Vagina (tissue), 2 donors: Measurements from ENCODE around the gene FAM20A. TPM values are rescaled to one million over a fixed set of nuclear protein-coding genes. Genes with fewer than 3 reads are reported as not detected.

Experiments used
- DNase-seq, 2 donors: peaks; one replicate each; pipeline ENCODE4 v3.0.0-alpha.2; 2017; ENCODE audit errors: extremely low spot score in 2 of 2
- H3K27ac ChIP-seq: fragments of 200-600 bp; sonication (generic); one replicate; pipeline ENCODE4 v1.5.1; 2019
- H3K27me3 ChIP-seq: fragments of 200-600 bp; sonication (generic); one replicate; pipeline ENCODE4 v1.5.1; 2019
- H3K36me3 ChIP-seq, 2 donors: fragments of 200-600 bp; sonication (generic); one replicate each; pipeline ENCODE4 v1.5.1; 2017 to 2019
- H3K4me1 ChIP-seq: fragments of 200-600 bp; sonication (generic); one replicate; pipeline ENCODE4 v1.5.1; 2019
- H3K4me3 ChIP-seq, 2 donors: fragments of 200-600 bp; sonication (generic); 1 replicate in 1 of 2; 2 replicates in 1 of 2; pipeline ENCODE4 v1.5.1; 2016 to 2019
- H3K9me3 ChIP-seq: fragments of 200-600 bp; sonication (generic); one replicate; pipeline ENCODE4 v1.5.1; 2019
- POLR2A ChIP-seq, 2 donors: fragments of 450-650 bp; IDR thresholded peaks; one replicate each; pipeline ENCODE4 v1.6.1; 2017; ENCODE audit warnings: antibody characterized with exemption in 2 of 2, mild to moderate bottlenecking in 2 of 2, moderate library complexity in 2 of 2
- POLR2AphosphoS5 ChIP-seq, 2 donors: sonication (generic); formaldehyde crosslinking; IDR thresholded peaks; one replicate each; pipeline ENCODE4 v1.9.0; 2017; ENCODE audit warnings: antibody characterized with exemption in 2 of 2, mild to moderate bottlenecking in 2 of 2, low read depth in 1 of 2; ENCODE audit not compliant: insufficient read depth in 1 of 2
- intact Hi-C: fragments of 100-400 bp; cut with DNase I; formaldehyde crosslinking; loops from one replicate; pipeline ENCODE4 v1.15.1; 2023
- total RNA-seq: library from RNA; depleted of rRNA; stranded (reverse); fragments of >200 nt; gene quantifications from one replicate; pipeline ENCODE4 v1.2.3, GENCODE V29; 2016
- TF ChIP-seq, protein P1 (sequence below), 3 experiments: fragments of 450-650 bp in 2 of 3; fragments of 200-600 bp in 1 of 3; sonication (generic) in 1 of 3; IDR thresholded peaks; one replicate each; pipeline ENCODE4 v1.5.1; 2017 to 2019; ENCODE audit warnings: antibody characterized with exemption in 3 of 3, mild to moderate bottlenecking in 2 of 3, moderate library complexity in 2 of 3

Gene FAM20A
- total RNA-seq, 1 donor from 2014 or later = 16.2 TPM

DNA sequence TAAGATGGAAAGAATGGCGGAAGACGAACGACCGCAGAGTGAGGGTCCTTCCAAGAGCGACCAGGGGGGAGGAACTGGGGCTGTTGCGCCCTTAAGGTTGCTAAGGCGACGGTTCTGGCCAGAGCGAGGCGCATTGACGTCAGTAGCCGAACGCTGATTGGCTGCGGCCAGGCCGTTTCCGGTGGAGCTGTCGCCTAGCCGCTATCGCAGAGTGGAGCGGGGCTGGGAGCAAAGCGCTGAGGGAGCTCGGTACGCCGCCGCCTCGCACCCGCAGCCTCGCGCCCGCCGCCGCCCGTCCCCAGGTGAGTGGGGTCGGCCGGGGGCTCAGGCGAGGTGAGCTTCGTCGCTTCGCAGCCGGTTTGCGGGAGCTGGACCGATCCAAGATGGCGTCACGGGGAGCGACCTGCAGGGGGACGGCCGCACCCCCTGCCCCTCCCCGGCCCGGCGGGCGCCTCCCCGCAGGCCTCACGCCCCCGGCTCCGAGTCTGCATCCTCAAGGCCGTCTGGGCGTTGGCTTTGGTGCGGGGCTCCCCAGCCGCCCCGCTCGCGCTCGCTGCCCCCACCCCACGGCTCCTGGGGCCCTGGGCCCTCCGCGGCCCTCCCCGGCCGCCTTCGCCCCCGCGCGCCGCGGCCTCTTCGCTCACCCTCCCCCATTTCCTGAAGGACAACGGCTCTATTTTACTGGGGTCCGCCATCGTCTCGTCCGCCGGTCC is 88.8 kb downstream of the FAM20A start, which contains the start of gene PRKAR1A:
PRKAR1A (plus strand) TSS at position 184 of the 713 bp plus-strand sequence. CDS start 2,970 bp downstream, outside the sequence.
- peaks cover 0 to 15% of the 10 kb centered on the region in 2 donors for H3K36me3 ChIP-seq
- peak within 1 kb of the TSS; percentile 99 for H3K27ac ChIP-seq
- peaks cover 44% of the 10 kb centered on the region for H3K4me1 ChIP-seq
- intact Hi-C loops = no loop called here
- no peaks in the 10 kb centered on the region for H3K9me3 ChIP-seq
- TF ChIP-seq POLR2A (IDR thresholded peaks at IDR 0.05) (peak in 1 of 2 donors; percentile 94), POLR2AphosphoS5 (IDR thresholded peaks at IDR 0.05; ENCODE audit: insufficient read depth in 1 of 2, low read depth in 1 of 2) (peak in 1 of 2 donors; percentile 98)
- TF ChIP-seq, protein P1, sequence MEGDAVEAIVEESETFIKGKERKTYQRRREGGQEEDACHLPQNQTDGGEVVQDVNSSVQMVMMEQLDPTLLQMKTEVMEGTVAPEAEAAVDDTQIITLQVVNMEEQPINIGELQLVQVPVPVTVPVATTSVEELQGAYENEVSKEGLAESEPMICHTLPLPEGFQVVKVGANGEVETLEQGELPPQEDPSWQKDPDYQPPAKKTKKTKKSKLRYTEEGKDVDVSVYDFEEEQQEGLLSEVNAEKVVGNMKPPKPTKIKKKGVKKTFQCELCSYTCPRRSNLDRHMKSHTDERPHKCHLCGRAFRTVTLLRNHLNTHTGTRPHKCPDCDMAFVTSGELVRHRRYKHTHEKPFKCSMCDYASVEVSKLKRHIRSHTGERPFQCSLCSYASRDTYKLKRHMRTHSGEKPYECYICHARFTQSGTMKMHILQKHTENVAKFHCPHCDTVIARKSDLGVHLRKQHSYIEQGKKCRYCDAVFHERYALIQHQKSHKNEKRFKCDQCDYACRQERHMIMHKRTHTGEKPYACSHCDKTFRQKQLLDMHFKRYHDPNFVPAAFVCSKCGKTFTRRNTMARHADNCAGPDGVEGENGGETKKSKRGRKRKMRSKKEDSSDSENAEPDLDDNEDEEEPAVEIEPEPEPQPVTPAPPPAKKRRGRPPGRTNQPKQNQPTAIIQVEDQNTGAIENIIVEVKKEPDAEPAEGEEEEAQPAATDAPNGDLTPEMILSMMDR (IDR thresholded peaks at IDR 0.05) = no peak
- DNase-seq = no peak
- H3K4me3 ChIP-seq = peak within 1 kb of the TSS; percentile 71 to 82
- no peaks in the 10 kb centered on the region for H3K27me3 ChIP-seq

DNA sequence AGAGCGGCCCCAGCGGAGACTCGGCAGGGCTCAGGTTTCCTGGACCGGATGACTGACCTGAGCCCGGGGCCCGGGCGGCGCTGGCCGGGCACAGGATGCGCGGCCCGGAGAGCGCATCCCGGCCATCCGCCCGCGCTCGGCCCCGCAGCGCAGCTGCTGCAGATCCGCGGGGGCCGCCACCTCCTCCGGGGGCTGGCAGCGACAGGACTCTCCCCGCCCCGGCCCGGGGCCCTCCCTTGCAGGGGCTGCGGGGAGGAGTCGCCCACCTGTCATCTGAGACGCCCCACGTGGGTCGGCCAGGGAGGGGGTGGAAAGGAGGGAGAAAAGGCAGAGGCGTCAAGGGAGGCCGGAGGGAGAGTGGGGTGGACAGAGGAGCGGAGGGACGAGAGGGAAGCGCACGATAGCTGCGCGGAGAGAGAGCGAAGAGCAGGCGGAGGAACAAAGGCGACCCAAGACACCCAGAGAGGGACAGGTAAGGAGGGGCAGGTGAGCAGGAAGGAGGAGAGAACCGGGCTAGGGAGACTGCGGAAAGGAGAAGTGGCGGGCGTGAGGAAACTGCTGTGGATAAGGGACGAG is 89.4 kb downstream of the FAM20A start:
- DNase-seq = peak in 1 of 2 donors; percentile 96

DNA sequence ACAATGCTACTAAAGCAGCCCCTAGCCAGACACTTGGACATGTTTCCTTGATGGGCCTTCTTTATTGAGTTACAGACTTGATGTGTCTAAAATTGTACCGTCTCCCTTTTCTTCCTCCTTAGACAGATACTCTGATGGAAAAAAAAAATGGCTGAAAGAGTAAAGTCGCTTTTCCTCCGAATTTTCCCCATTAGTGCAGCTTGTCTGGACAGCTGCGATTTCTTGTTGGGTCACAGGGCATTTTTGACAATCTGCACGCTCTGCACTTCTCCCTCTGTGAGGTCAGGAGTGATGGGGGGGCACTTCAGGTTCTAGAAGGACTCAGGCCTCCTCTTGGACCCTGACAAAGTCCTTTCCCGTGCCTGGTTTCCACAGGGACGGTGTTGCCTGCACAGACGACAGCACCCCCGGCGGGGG is 89.9 kb downstream of the FAM20A start:
- intact Hi-C loops = no loop called here
- no peaks in the 10 kb centered on the region for H3K9me3 ChIP-seq
- peaks cover 0 to 12% of the 10 kb centered on the region in 2 donors for H3K36me3 ChIP-seq
- TF ChIP-seq POLR2A (IDR thresholded peaks at IDR 0.05) = no peak
- TF ChIP-seq, protein P1 (IDR thresholded peaks at IDR 0.05) = no peak
- no peak for TF ChIP-seq POLR2AphosphoS5 (IDR thresholded peaks at IDR 0.05; ENCODE audit: insufficient read depth in 1 of 2, low read depth in 1 of 2)
- no peak for DNase-seq
- no peaks in the 10 kb centered on the region for H3K27me3 ChIP-seq
- H3K4me1 ChIP-seq = peaks cover 39% of the 10 kb centered on the region
- H3K27ac ChIP-seq = peak overlapping the region; percentile 99
- peak overlapping the region; percentile 71 to 82 for H3K4me3 ChIP-seq

More for the DNA sequence above, 89.4 kb downstream of the FAM20A start:
- H3K27ac ChIP-seq = peak overlapping the region; percentile 99
- no peaks in the 10 kb centered on the region for H3K27me3 ChIP-seq
- H3K9me3 ChIP-seq = no peaks in the 10 kb centered on the region
- H3K4me1 ChIP-seq = peaks cover 43% of the 10 kb centered on the region
- intact Hi-C loops = no loop called here
- H3K36me3 ChIP-seq = peaks cover 0 to 14% of the 10 kb centered on the region in 2 donors
- H3K4me3 ChIP-seq = peak overlapping the region; percentile 71 to 82
- no peak for TF ChIP-seq POLR2A (IDR thresholded peaks at IDR 0.05)
- TF ChIP-seq, protein P1 (IDR thresholded peaks at IDR 0.05) = no peak
- TF ChIP-seq POLR2AphosphoS5 (IDR thresholded peaks at IDR 0.05; ENCODE audit: insufficient read depth in 1 of 2, low read depth in 1 of 2) = no peak

DNA sequence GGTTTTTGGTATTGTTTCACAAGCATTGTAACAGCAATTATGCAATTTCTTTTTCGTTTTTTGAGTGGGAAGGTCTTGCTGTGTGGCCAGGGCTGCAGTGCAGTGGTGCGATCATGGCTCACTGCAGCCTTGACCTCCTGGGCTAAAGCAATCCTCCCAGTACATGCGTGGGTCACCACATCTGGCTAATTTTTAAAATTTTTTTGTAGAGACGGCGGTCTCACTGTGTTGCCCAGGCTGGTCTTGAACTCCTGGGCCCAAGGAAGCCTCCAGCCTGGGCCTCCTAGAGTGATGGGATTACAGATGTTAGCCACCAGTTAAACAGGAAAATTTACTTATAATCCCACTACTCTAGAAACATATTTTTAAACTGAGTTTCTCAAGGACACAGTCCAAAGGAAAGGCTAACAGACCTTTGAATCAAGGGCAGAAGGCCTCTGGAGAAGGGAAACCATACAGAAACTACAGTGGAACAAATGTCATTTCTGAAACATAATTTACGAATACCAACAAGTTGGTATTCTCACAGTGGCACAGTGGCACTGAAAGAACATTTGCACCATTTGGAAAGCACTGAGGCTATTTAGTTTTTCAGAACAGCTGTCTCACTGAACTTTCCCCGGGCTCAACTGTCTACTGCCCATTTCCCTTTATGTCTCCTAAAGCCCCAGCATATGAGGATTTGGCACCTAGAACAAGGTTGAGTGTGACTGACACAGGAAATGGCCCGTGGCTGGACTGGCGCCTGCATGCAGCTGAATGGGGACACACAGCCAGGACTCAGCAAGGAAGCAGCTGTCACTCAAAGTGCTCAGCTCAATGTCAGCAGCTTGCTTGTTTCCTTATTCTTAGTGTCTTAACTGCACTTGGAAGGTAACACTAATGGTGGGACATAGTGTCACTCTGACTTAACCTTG is 91.8 kb downstream of the FAM20A start:
- TF ChIP-seq POLR2A (IDR thresholded peaks at IDR 0.05) (no peak), POLR2AphosphoS5 (IDR thresholded peaks at IDR 0.05; ENCODE audit: insufficient read depth in 1 of 2, low read depth in 1 of 2) (no peak)
- TF ChIP-seq, protein P1 (IDR thresholded peaks at IDR 0.05) = no peak
- peaks cover 20% of the 10 kb centered on the region for H3K4me1 ChIP-seq
- H3K36me3 ChIP-seq = no peaks in the 10 kb centered on the region
- no peak overlapping the region for H3K4me3 ChIP-seq
- intact Hi-C loops = no loop called here
- no peaks in the 10 kb centered on the region for H3K27me3 ChIP-seq
- no peak overlapping the region for H3K27ac ChIP-seq
- H3K9me3 ChIP-seq = no peaks in the 10 kb centered on the region
- DNase-seq = no peak
